ENCODE measurements around the gene SIRT4.

Gene SIRT4, protein sequence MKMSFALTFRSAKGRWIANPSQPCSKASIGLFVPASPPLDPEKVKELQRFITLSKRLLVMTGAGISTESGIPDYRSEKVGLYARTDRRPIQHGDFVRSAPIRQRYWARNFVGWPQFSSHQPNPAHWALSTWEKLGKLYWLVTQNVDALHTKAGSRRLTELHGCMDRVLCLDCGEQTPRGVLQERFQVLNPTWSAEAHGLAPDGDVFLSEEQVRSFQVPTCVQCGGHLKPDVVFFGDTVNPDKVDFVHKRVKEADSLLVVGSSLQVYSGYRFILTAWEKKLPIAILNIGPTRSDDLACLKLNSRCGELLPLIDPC

DNA sequence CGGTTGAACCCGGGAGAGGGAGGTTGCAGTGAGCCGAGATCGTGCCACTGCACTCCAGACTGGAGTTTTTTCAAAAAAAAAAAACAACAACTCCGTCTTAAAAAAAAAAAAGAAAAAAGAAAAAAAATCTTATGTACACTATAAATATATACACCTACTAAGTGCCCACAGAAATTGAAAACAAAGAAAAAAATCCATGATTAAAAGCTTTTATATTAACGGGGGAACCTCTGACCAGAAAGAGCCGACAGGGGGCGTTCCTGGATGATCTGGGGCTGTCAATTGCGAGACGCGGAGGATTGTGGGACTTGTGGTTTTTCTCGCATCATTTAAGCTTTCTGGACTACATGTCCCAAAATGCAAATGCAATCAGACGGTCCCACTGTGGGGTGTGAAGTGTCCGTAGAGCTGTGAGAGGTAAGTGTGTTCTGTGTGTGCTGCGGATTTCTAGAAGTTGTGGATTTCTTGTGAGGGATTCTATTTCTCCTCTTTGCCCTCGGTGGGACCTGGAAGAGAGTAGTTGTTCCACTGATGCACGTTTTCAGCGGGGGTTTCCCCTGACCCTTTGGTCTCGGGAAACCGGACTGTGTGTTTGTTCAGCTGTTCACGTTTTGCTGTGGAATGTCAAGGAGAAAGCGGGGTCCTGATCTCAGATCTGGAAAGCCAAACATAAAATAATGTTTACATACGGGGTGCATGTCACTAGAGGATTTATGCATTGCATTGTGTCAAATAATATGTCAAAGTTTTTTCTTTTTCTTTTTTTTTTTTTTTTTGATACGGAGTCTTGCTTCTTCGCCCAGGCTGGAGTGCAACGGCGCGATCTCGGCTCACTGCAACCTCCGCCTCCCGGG, at the start of gene SIRT4:
SIRT4 (plus strand) TSS at position 360 of the 854 bp plus-strand sequence. CDS start 1,241 bp downstream, outside the sequence.
- DNase-seq (ENCODE audit: low read depth), result peak; percentile 79

DNA sequence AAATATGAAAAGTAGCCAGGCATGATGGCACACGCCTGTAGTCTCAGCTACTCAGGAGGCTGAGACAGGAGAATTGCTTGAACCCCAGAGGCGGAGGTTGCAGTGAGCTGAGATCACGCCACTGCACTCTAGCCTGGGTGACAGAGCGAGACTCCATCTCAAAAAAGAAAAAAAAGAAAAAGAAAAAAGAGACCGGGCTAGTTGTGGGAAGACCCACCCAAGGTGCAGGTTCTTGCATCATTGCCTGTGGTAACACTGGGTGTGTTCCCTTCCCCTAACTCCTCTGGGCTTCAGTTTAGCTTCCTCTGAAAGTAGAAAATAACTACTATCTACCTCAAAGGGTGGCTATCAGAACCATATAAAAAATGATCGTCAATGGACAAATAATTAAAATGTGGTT, 48.8 kb upstream of the SIRT4 start:
- DNase-seq (ENCODE audit: low read depth), result peak; percentile 50

DNA sequence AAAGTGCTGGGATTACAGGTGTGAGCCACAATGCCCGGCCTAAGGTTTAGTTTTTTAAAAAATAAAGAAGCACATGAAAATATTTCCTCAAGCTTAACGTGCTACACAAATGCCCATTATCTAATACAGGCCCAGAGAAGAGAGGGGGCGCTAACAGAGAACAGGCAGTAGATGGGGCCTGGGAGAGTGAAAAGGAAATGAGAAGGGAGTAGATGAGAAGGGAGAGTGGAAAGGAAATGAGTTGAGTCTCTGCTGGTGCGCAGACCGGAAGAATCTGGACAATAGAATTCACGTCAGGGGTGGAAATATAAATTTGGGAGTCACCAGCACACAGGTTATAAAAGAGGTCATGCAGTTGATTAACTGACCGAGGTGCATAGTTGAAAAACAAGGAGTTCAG, 47.3 kb upstream of the SIRT4 start:
- DNase-seq (ENCODE audit: low read depth), result no peak

DNA sequence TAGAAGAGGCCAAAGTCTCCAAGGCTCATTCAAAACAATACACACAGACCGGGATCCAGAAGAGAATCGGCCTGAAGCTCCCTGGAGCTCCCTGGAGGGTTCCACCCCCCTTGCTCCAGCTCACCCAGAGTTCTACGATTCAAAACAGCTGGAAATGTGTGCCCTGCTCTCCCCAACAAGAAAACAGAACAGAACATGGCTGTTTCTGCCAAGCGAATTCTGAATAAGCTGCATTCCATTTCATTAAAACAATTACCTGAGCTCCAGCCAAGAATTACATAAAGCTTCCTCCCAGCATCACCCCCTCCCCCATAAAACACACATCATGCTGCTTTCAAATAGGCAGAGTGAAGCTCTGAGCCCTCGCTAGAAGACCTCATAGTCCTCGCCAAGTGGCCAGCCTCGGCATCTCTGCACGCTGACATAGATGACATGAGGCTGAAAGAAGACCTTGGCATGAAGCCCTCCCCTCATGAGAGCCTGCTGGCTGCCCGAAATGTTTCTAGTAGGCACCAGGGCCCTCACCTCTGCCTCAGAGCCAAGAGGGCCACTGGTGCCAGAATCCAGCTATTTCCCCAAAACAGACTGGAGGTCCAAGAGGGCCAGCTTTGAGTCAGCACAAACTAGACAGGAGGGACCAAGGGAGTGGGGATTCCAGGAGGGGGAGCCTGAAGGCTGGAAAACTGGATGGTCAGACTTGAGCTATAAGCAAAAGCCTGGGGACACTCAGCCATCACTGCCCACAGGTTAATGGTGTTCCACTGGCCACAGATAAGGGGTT, 44.9 kb upstream of the SIRT4 start:
- no peak for DNase-seq (ENCODE audit: low read depth)

DNA sequence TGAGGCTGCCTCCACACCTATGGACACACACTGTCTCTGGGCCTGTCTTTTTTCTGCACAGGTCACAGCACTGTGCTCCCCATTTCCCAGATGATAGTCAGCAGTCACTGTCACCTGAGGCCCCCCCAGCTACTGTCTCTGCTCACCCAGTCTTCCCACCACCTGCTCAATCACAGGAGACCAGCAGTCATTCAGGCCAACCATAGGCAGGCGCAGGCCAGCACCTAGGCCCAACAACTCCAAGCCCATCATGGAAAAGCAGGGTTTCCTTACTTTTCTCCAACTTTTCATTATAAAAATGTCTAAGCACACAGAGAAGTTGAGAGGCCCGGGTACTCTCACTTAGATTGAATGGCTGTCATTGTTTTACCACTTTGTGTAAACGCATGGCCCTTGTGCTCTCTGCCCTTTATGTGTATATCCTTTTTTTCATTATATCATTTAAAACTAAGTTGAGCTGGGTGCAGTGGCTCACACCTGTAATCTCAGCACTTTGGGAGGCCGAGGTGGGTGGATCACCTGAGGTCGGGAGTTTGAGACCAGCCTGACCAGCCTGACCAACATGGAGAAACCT, 43.7 kb upstream of the SIRT4 start:
- no peak for DNase-seq (ENCODE audit: low read depth)

DNA sequence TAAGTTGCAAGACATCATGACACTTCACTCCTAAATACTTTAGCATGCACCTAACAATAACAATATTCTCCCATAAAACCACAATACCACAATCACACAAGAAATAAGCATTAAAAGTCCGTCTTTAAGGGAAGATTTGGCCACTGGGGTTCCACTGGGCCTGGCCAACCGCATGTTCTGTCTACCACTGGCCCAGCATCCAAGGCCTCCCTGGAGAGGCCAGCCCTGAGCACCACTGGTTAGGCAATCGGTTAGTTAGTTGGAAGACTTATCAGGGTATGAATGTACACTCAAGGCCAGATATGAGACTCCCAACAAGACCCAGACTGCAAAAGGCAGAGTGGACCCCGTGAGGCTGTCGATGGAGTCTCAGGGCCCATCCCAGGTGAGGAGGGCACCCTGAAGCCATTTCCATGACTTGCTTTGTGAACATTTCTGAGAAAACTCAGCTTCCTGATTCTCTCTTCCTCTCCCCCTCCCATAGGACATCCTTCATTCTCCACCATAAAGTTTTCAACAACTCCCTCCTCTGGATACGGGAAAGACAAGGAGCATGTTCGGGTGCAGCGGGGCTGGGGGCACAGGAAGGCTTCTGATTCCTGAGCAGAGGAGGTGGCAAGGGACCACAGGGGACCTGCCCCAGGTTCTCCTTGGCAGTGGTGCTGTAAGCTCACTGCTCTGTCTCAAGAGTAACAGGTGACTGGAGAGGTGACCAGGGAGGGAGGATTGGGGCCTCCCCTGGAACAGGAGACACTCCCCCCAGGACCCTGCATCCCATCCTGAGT, 42.5 kb upstream of the SIRT4 start:
- no peak for DNase-seq (ENCODE audit: low read depth)

DNA sequence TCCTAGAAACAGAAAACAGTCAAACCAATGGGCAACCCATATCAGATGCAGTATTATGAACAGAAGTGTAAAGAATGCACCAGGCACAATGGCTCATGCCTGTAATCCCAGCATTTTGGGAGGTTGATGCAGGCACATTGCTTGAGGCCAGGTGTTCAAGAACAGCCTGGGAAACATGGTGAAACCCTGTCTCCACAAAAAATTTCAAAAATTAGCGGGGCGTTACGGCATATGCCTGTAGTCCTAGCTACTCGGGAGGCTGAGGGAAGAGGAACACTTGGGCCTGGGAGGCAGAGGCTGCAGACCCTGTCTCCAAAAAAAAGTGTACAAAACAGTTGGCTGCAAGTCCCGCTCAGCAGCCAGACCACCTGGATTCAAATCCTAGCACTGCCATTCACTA, 41.5 kb upstream of the SIRT4 start:
- no peak for DNase-seq (ENCODE audit: low read depth)

DNA sequence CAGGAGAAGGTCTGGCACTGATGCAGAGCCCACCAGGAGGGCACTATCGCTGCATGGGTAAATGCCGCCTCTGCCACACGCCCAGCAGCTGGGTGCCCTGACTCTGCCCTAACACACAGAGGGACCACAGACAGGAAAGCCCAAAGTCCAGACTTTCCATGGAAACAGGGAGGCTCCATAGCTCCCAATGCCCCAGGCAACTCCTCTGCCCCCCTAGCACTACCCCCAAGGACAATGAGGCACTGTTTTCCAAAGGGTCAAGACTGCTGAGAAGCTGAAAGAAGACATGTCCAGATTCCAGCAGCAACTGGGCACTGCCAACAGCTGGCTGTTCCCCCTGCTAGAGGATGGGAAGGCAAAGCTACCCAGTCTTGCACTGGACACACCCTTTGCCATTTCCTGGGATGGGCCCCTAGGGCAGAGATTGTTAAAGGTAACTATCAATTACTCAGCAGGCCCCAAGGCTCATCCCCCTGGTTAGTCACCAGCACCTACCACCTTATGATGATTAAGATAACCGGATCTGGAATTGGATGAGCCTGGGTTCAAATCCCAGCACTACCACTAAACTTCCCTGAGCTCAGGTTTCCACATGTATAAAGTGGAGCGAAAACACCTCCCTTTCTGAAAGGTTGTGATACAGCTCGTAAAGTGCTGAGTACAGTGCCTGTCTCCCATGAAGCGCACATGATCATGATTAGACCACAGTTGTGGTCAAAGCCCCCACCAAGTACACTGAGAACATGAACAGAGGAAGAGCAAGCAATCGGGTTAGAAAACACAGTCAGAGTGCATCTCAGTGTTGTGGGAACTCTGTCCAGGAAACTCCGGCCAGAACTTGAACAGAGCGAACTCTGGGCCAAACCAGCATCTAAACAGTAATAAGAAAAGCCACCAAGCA, 39.9 kb upstream of the SIRT4 start:
- no peak for DNase-seq (ENCODE audit: low read depth)

DNA sequence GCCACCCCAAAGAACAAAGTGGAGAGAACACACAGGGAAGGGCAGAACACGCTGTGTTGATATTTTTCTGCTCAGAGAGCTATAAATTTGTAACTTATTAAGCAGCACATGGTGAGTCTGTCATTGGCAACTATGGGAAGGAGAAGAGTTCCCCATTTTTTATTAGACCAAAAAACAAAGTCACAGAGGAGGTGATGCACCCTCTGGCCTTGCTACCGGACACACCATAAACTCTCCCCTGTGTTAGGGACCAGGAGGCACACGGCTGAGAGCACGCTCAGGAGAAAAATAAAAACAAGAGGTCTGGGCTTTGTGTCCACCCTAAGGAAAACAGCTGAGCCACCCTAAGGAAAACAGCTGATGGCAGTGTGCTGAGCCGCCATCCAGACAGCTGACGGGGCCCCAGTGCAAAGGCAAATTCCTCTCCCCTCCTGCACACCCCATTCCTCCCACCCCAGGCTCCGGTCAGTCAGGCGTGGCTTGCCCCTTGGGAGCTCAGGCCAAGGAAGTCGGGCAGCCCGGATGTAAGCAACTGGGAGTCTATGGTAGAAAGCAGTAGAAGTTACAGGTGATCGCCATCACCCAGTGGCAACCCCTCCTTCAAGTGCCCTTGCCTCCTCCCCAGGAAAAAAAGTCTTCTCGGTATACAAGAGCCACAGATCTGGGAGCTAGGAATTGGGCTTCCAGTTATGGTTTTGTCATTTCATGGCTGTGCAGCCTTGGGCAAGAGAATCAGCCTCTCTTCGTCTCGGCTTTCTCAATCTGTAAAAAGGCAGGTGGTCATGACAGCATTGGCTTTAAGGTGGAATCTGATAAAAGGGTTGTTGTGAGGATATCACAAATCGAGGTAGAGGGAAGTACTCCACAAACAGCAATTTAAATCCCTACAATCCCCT, 39.0 kb upstream of the SIRT4 start:
- no peak for DNase-seq (ENCODE audit: low read depth)

DNA sequence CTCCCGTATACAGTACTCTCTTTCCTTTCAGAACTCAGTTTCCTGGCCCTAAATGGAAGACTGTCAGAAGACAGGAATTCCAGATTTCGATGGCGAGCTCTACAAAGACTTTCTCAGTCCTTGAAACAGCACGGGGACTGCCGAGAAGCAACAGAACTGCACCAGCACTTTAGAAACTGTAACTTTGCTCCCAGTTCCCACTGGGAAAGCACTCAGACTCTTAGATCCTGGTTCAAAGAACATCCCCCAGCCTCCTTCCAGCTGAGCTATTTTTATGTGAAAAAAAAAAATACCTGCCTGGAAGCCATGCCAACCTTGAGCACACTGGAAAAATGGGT, 38.4 kb upstream of the SIRT4 start:
- DNase-seq (ENCODE audit: low read depth), result no peak

DNA sequence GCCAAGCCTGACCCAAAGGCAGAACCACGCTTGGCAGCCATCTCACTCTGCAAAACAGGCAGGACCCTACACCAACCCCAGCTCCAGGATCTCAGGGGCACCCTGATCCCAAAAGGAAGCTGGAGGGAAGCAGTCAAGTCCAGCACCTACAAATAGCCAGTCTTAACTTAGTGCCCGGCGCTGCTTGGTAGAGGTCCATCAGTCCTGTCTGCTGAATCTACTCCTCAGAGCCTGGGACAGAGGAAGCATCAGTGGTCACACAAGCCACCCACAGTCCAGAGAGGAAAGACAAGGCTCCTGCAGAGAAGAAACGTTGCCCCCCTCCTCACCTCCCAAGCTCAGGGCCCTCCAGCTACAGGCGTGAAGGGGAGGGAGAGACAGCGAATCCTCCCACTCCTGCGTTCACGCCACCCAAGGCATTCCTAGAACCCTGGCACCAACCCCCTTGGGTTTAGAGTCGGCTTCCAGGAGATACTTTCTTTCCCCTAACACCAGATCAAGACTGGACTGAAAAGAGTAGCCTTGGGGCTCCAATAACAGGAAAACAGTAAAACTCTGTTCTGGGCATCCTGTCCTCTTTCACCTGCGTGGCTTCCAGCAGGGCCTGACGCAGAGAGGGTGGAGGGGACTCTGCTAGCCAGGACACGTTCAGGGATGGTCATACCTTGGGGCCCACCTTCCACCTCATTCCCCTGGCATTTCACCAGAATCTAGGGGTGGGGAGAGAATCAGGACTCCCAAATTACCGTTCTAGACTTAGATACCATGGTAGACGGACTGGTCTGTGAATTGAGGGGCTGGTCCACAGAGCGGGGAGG, 37.8 kb upstream of the SIRT4 start:
- no peak for DNase-seq (ENCODE audit: low read depth)

DNA sequence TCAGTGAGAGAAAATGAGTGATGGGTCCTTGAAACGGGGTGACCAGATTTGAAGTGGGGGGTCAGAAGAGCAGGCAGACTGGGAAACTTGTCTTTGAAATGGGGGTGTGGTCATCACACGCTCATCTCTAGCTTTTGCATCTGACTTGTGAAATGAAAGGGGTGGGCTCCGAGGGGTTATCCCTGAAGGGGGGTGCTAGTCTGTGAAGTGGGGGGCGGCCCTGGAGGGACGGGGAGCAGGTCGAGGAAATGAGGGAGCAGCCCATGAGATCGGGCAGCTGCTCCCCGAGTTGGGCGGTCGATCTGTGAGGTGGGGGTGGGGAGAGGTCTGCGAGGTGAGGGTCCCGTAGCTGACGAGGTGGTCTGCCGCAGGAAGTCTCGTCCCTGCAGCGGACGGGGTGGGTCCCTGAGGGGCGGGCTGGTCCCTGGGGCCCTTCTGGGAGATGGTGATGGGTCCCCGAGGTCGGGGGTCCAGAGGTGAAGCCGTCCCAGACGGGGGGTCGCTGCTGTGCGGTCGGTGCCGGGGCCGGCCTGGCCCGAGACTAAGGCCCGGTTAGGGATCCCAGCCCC, 37.1 kb upstream of the SIRT4 start:
- DNase-seq (ENCODE audit: low read depth), result no peak

DNA sequence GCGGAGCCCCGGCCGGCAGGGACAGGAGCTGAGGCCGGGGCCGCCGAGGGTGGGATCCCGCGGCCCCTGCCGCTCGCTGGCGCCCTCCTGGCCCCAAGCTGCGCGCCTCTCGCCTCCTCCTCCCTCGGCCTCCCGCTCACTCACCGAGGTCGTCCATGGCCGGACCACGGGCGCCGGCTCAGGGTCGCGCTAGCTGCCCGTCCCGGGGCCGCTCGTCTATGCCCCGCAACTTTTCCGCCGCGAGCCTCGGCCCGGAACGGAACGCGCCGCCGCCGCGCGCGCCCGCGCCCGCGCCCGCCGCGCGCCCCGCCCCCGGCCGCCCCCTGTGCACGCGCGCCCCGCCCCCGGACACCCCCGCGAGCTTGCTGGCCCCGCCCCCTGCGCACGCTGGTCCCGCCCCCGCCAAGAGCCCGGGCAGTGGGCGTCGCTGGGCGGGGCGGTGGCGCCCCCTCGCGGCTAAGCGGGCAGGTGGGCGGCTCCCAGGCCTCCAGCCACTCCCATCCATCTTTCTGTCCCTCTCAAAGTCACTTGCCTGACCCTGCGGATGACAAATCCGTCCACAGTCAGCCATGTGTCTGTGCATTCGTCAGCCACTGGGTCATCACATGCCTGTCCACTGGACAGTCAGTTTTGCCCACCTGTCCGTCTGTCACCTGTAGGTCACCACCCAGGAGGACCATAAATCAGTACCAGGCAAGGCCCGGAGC, 36.5 kb upstream of the SIRT4 start, which contains the start of gene PXN:
PXN (minus strand) TSS at position 258 of the 707 bp plus-strand sequence; CDS start at position 157, 101 bp downstream.
- peak; percentile 81 for DNase-seq (ENCODE audit: low read depth)

DNA sequence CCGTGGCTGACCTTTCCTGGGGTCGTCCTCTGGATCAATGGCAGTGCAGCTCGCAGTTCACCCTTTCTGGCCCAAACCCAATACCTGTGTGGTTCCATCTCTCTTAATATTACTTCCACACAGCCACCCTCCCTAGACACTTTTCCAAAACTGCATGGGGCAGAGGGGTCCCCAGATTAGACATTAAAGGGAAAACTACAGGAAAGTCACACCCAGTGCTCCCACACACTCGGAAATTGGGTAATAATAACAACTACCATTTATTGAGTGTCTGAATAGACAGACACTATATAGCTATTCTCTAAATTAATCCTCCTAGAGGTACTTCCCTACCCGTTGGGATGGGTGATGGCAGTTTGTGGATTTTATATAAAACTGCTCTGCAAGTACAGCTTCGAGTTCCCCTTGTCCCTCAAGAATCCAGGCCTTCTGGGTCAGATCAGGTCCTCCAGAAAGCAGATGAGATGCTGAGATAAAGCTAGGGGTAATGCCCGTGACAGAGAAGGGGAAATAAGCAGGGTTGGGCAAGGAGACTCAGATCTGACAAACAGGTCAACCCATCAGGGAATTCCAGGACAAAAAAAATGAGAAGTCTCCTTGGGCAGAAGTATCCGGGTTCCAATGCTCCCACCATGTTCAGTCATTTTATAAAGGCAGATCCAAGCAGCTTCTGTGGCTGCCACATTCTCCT, 35.8 kb upstream of the SIRT4 start:
- no peak for DNase-seq (ENCODE audit: low read depth)

DNA sequence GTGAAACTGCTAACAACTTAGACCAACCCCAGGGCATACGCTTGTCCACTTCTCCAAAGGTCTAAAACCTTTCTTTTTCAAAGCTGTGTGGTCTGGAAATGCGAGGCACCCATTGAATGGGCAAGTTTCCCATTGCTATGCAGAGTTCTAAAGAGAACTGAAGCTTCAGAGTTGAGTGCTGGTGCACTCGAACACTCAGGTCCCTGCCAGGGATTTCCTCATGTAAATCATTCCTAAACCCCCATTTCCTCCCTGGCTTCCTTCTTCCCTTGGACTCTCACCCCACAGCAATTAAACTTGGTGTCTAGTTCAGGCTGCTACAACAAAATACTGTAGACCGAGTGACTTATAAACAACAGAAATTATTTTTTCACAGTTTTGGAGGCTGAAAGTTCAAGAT, 34.4 kb upstream of the SIRT4 start:
- no peak for DNase-seq (ENCODE audit: low read depth)

DNA sequence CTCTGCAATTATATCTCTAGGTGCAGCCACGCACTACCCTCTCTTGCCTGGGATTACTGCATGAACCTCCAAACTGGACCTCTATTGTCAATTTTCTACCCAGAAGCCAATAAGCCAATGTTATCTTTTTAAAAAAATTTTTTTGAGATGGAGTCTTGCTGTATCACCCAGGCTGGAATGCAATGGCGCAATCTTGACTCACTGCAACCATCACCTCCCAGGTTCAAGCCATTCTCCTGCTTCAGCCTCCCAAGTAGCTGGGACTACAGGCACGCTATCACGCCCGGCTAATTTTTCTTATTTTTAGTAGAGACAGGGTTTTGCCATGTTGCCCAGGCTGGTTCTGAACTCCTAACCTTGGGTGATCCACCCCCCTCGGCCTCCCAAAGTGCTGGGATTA, 25.4 kb upstream of the SIRT4 start:
- no peak for DNase-seq (ENCODE audit: low read depth)
